ENCODE results near the gene NDUFB3. TPM values are rescaled to one million over a fixed set of nuclear protein-coding genes. Genes with fewer than 3 reads are reported as not detected.
A peak's percentile ranks its signal among the peaks of the same experiment; 100 is the strongest.
"Not testable (repeated sequence)": the region's sequence is repeated elsewhere in the genome, so short reads cannot be mapped to it uniquely, and the experiment has no call there.

Gene NDUFB3
- total RNA-seq (2022), result 133 and 140 TPM in 2 replicates
- Bru-seq, nascent RNA, result percentile 70 among the genes with signal in this experiment
- percentile 82 among the genes with signal in this experiment for BruChase-seq, experiment 1, labeled RNA remaining after a 6-hour chase
- BruChase-seq, experiment 2, labeled RNA remaining after a 2-hour chase, result percentile 69 among the genes with signal in this experiment
- long read RNA-seq, transcript NDUFB3-201 (3 exons, 755 nt), result major isoform, 313 of 1,139 reads
- long read RNA-seq, transcript NDUFB3-204 (4 exons, 547 nt), result minor isoform, 7 of 1,139 reads
- long read RNA-seq, partial matches to known transcripts, result 813 of 1,139 reads
- long read RNA-seq, other reads (novel, unspliced or antisense), result 4 of 1,139 reads

GRCh38 chr2:201071479-201072200 is at the start of gene NDUFB3, which contains the start of gene HYCC2:
NDUFB3 (plus strand) TSS chr2:201072001; CDS start chr2:201078883, 6,882 bp downstream.
HYCC2 (minus strand) TSS chr2:201071671; CDS start chr2:201024009, 47,662 bp downstream.
- TF ChIP-seq, protein P1, sequence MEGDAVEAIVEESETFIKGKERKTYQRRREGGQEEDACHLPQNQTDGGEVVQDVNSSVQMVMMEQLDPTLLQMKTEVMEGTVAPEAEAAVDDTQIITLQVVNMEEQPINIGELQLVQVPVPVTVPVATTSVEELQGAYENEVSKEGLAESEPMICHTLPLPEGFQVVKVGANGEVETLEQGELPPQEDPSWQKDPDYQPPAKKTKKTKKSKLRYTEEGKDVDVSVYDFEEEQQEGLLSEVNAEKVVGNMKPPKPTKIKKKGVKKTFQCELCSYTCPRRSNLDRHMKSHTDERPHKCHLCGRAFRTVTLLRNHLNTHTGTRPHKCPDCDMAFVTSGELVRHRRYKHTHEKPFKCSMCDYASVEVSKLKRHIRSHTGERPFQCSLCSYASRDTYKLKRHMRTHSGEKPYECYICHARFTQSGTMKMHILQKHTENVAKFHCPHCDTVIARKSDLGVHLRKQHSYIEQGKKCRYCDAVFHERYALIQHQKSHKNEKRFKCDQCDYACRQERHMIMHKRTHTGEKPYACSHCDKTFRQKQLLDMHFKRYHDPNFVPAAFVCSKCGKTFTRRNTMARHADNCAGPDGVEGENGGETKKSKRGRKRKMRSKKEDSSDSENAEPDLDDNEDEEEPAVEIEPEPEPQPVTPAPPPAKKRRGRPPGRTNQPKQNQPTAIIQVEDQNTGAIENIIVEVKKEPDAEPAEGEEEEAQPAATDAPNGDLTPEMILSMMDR (IDR thresholded peaks at IDR 0.05; ENCODE audit: unreplicated experiment), result peak; percentile 18

GRCh38 chr2:201024518-201024917 is 47.3 kb upstream of the NDUFB3 start:
- H3K9me3 Mint-ChIP-seq (ENCODE audit: low read depth, unreplicated experiment), result no peaks in the 10 kb centered on the region

More at GRCh38 chr2:201071479-201072200, at the start of gene NDUFB3, which contains the start of gene HYCC2:
- intact Hi-C loops (cut with micrococcal nuclease; ENCODE audit: unreplicated experiment), result loop anchor here (1.0 kb wide), 2 partner anchors 87 to 106 kb away; no protein-coding TSS in a partner anchor
- no TSS peak for BruUV-seq (replicated peaks)
- Mint-ChIP-seq H3K36me3 (ENCODE audit: insufficient read depth, unreplicated experiment) (peaks cover 61% of the 10 kb centered on the region), H3K9me3 (ENCODE audit: low read depth, unreplicated experiment) (no peaks in the 10 kb centered on the region), H3K27me3 (ENCODE audit: unreplicated experiment) (no peaks in the 10 kb centered on the region), H3K27ac (ENCODE audit: unreplicated experiment) (peak within 1 kb of the TSS; percentile 97), H3K4me3 (ENCODE audit: low read depth, unreplicated experiment) (peak within 1 kb of the TSS; percentile 90), H3K4me1 (ENCODE audit: low read depth, unreplicated experiment) (peaks cover 31% of the 10 kb centered on the region)
- peak; percentile 93 for DNase-seq
- CTCF ChIA-PET, result interaction anchor here (1.4 kb wide), 1 partner anchor 64 kb away, joined by 3 read pairs; no protein-coding TSS in a partner anchor

GRCh38 chr2:201034355-201034754 is 37.4 kb upstream of the NDUFB3 start:
- BruUV-seq (replicated peaks); CTCF ChIA-PET; H3K4me3 Mint-ChIP-seq (ENCODE audit: low read depth, unreplicated experiment); H3K4me1 Mint-ChIP-seq (ENCODE audit: low read depth, unreplicated experiment); intact Hi-C loops (cut with micrococcal nuclease; ENCODE audit: unreplicated experiment); H3K9me3 Mint-ChIP-seq (ENCODE audit: low read depth, unreplicated experiment); DNase-seq; H3K27me3 Mint-ChIP-seq (ENCODE audit: unreplicated experiment); H3K27ac Mint-ChIP-seq (ENCODE audit: unreplicated experiment): not testable (repeated sequence)
- H3K36me3 Mint-ChIP-seq (ENCODE audit: insufficient read depth, unreplicated experiment), result peaks cover 10% of the 10 kb centered on the region

More at GRCh38 chr2:201024518-201024917, 47.3 kb upstream of the NDUFB3 start:
- CTCF ChIA-PET, result interaction anchor here (0.7 kb wide), 1 partner anchor 83 kb away, joined by 3 read pairs; no protein-coding TSS in a partner anchor
- peaks cover 33% of the 10 kb centered on the region for H3K4me1 Mint-ChIP-seq (ENCODE audit: low read depth, unreplicated experiment)
- H3K27me3 Mint-ChIP-seq (ENCODE audit: unreplicated experiment), result no peaks in the 10 kb centered on the region
- no TSS peak for BruUV-seq (replicated peaks)
- TF ChIP-seq, protein P1 (IDR thresholded peaks at IDR 0.05; ENCODE audit: unreplicated experiment), result no peak
- no peak overlapping the region for H3K4me3 Mint-ChIP-seq (ENCODE audit: low read depth, unreplicated experiment)
- DNase-seq, result no peak
- intact Hi-C loops (cut with micrococcal nuclease; ENCODE audit: unreplicated experiment), result no loop called here
- peaks cover 25% of the 10 kb centered on the region for H3K36me3 Mint-ChIP-seq (ENCODE audit: insufficient read depth, unreplicated experiment)
- H3K27ac Mint-ChIP-seq (ENCODE audit: unreplicated experiment), result no peak overlapping the region

- H3K27ac Mint-ChIP-seq (ENCODE audit: unreplicated experiment); DNase-seq; intact Hi-C loops (cut with micrococcal nuclease; ENCODE audit: unreplicated experiment); H3K4me3 Mint-ChIP-seq (ENCODE audit: low read depth, unreplicated experiment); BruUV-seq (replicated peaks); CTCF ChIA-PET; H3K27me3 Mint-ChIP-seq (ENCODE audit: unreplicated experiment); H3K9me3 Mint-ChIP-seq (ENCODE audit: low read depth, unreplicated experiment): not testable (repeated sequence)
- Mint-ChIP-seq H3K36me3 (ENCODE audit: insufficient read depth, unreplicated experiment) (peaks cover 12% of the 10 kb centered on the region), H3K4me1 (ENCODE audit: low read depth, unreplicated experiment) (peaks cover 10% of the 10 kb centered on the region)
Observed at GRCh38 chr2:201038361-201038760, 33.4 kb upstream of the NDUFB3 start.

- Mint-ChIP-seq H3K9me3 (ENCODE audit: low read depth, unreplicated experiment) (peaks cover 3% of the 10 kb centered on the region), H3K4me3 (ENCODE audit: low read depth, unreplicated experiment) (no peak overlapping the region), H3K27me3 (ENCODE audit: unreplicated experiment) (no peaks in the 10 kb centered on the region), H3K4me1 (ENCODE audit: low read depth, unreplicated experiment) (peaks cover 10% of the 10 kb centered on the region), H3K36me3 (ENCODE audit: insufficient read depth, unreplicated experiment) (peaks cover 17% of the 10 kb centered on the region), H3K27ac (ENCODE audit: unreplicated experiment) (no peak overlapping the region)
- intact Hi-C loops (cut with micrococcal nuclease; ENCODE audit: unreplicated experiment), result no loop called here
- CTCF ChIA-PET, result no interaction called here
- TF ChIP-seq, protein P1 (IDR thresholded peaks at IDR 0.05; ENCODE audit: unreplicated experiment), result no peak
- DNase-seq, result no peak
- no TSS peak for BruUV-seq (replicated peaks)
Observed at GRCh38 chr2:201038855-201039254, 32.9 kb upstream of the NDUFB3 start.
